Hepatocyte (in vitro differentiated cells): Measurements from ENCODE around the gene FERMT1. TPM values are rescaled to one million over a fixed set of nuclear protein-coding genes. Genes with fewer than 3 reads are reported as not detected.

Experiments used
- DNase-seq: peaks from one replicate; pipeline ENCODE4 v3.0.0-alpha.2; 2016; ENCODE audit warnings: low spot score
- H2AFZ ChIP-seq: fragments of 200-600 bp; sonication (generic); 2 replicates; pipeline ENCODE4 v1.6.0; 2016; ENCODE audit warnings: antibody characterized with exemption, mild to moderate bottlenecking
- H3K27ac ChIP-seq: fragments of 200-600 bp; sonication (generic); 2 replicates; pipeline ENCODE4 v1.5.1; 2016; ENCODE audit warnings: mild to moderate bottlenecking
- H3K27me3 ChIP-seq: fragments of 200-600 bp; sonication (generic); 2 replicates; pipeline ENCODE4 v1.6.1; 2016
- H3K36me3 ChIP-seq: fragments of 200-600 bp; sonication (generic); replicated peaks from 2 replicates; pipeline ENCODE4 v1.5.1; 2016; ENCODE audit warnings: low read depth; ENCODE audit not compliant: insufficient read depth
- H3K4me1 ChIP-seq: fragments of 200-600 bp; sonication (generic); 2 replicates; pipeline ENCODE4 v1.5.1; 2016; ENCODE audit warnings: mild to moderate bottlenecking, moderate library complexity; ENCODE audit not compliant: insufficient read depth
- H3K4me2 ChIP-seq: fragments of 200-600 bp; sonication (generic); 2 replicates; pipeline ENCODE4 v1.6.0; 2016
- H3K4me3 ChIP-seq: fragments of 200-600 bp; sonication (generic); 2 replicates; pipeline ENCODE4 v1.5.1; 2016; ENCODE audit warnings: mild to moderate bottlenecking
- H3K79me2 ChIP-seq: fragments of 200-600 bp; sonication (generic); 2 replicates; pipeline ENCODE4 v1.6.0; 2017; ENCODE audit warnings: mild to moderate bottlenecking
- H3K9me2 ChIP-seq: fragments of 200-600 bp; sonication (generic); replicated peaks from 2 replicates; pipeline ENCODE4 v1.6.0; 2017; ENCODE audit warnings: mild to moderate bottlenecking; ENCODE audit not compliant: insufficient read depth
- H3K9me3 ChIP-seq: fragments of 200-600 bp; sonication (generic); 2 replicates; pipeline ENCODE4 v1.5.1; 2016; ENCODE audit warnings: low read depth, mild to moderate bottlenecking
- H4K20me1 ChIP-seq: fragments of 200-600 bp; sonication (generic); 2 replicates; pipeline ENCODE4 v1.6.0; 2016; ENCODE audit warnings: mild to moderate bottlenecking; ENCODE audit not compliant: insufficient read depth, poor library complexity, severe bottlenecking
- CTCF ChIP-seq: fragments of 200-600 bp; sonication (generic); IDR thresholded peaks from 2 replicates; pipeline ENCODE4 v1.5.1; 2016; ENCODE audit warnings: antibody characterized with exemption, mild to moderate bottlenecking; ENCODE audit not compliant: poor library complexity
- EZH2 ChIP-seq: fragments of 200-600 bp; sonication (generic); IDR thresholded peaks from 2 replicates; pipeline ENCODE4 v1.6.1; 2016; ENCODE audit warnings: antibody characterized with exemption, mild to moderate bottlenecking, borderline replicate concordance
- EZH2phosphoT487 ChIP-seq: fragments of 200-600 bp; sonication (generic); IDR thresholded peaks from one replicate; pipeline ENCODE4 v1.6.1; 2018; ENCODE audit warnings: antibody characterized with exemption, mild to moderate bottlenecking, low read depth, moderate library complexity; ENCODE audit not compliant: unreplicated experiment, severe bottlenecking
- WGBS: methylation state at CpG from one replicate; pipeline ENCODE4 v1.1.6; 2016; ENCODE audit warnings: low lambda C conversion rate; ENCODE audit errors: missing lambda C conversion rate; 5-methylcytosine and 5-hydroxymethylcytosine counted together
- polyA plus RNA-seq: library from polyadenylated mRNA; unstranded; fragments of >200 nt; fragmentation: Nextera tagmentation; extraction: Ambion mirVana; gene quantifications from 2 replicates; pipeline ENCODE4 v1.2.1, GENCODE V29; 2016
- total RNA-seq: library from RNA; depleted of rRNA; stranded (reverse); fragments of >200 nt; gene quantifications from 2 replicates; pipeline ENCODE4 v1.2.3, GENCODE V29; 2014

Gene FERMT1
- total and polyA plus RNA-seq, 2 experiments from 2014 or later = 3.4 to 13.9 TPM

DNA sequence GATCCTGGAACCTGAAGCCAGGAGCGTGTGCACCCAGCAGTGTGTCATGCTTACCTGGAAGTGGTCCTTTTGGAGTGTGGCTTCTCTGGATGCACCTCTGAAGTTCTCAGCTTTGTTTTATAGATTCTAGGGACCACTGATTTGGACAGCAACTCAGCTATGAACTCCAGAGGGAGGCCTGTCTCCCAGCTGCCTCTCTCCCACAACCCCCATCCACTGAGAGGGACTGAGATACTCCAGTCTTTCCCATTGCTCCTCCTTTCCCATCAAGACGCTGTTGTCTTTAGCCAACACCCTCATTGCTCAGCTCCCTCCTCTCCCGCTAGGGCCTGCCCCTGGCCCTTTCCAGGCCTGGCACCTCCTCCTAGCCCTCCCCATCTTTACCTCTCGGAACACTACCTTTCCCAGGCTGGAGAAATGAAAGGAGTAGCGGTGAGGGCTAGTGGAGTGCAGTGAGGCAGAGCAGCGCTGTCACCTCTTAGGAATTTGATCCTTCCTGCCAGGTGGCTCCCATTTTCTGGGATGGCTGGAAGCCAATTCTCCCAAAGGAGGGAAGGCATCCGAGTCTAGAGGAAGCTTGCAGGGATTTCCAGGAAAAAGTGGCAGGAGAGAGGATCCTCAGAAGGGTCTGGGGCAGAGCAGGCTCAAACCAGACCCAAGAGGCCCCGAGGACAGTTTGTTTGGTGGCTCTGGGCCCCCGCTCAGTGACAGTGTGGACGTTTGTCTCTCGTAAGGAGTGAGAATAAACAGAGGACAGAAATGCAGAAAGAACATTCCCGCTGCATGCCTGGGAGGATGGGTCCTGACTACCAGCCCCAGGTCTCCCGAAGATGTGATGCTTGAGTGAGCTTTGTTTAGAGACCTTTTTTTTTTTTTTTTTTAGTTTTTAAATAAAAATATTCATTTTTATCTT, 68.8 kb downstream of the FERMT1 start, which contains the start of gene LRRN4:
Gene LRRN4 (minus strand): TSS at position 285 of the 913 bp plus-strand sequence. CDS start 1,261 bp downstream, outside the sequence.
- WGBS = 38% methylated on average over 13 of the region's 13 CpGs
- H3K27ac ChIP-seq = peak within 1 kb of the TSS; percentile 50
- H3K9me3 ChIP-seq = no peaks in the 10 kb centered on the region
- no peaks in the 10 kb centered on the region for H3K36me3 ChIP-seq
- DNase-seq = peak; percentile 30
- peak within 1 kb of the TSS; percentile 96 for H3K4me2 ChIP-seq
- H2AFZ ChIP-seq = no peak within 1 kb of the TSS
- no peaks in the 10 kb centered on the region for H3K9me2 ChIP-seq
- TF ChIP-seq CTCF (no peak), EZH2phosphoT487 (no peak), EZH2 (no peak)
- H3K4me3 ChIP-seq = no peak within 1 kb of the TSS
- no peaks in the 10 kb centered on the region for H3K79me2 ChIP-seq
- peaks cover 19% of the 10 kb centered on the region for H3K27me3 ChIP-seq
- H4K20me1 ChIP-seq = no peaks in the 10 kb centered on the region
- H3K4me1 ChIP-seq = peaks cover 22% of the 10 kb centered on the region

- H3K27ac ChIP-seq = no peak overlapping the region
- H3K4me1 ChIP-seq = peaks cover 14% of the 10 kb centered on the region
- H3K27me3 ChIP-seq = peaks cover 19% of the 10 kb centered on the region
- H3K79me2 ChIP-seq = no peaks in the 10 kb centered on the region
- no peak overlapping the region for H3K4me3 ChIP-seq
- WGBS = 65% methylated on average over 8 of the region's 8 CpGs
- H3K9me3 ChIP-seq = no peaks in the 10 kb centered on the region
- no peak overlapping the region for H2AFZ ChIP-seq
- H4K20me1 ChIP-seq = no peaks in the 10 kb centered on the region
- no peaks in the 10 kb centered on the region for H3K36me3 ChIP-seq
- H3K4me2 ChIP-seq = peak overlapping the region; percentile 96
- TF ChIP-seq EZH2phosphoT487 (no peak), EZH2 (no peak)
- DNase-seq = no peak
- H3K9me2 ChIP-seq = no peaks in the 10 kb centered on the region
Observed at GRCh38 chr20:6053064-6053775, 69.6 kb downstream of the FERMT1 start.

DNA sequence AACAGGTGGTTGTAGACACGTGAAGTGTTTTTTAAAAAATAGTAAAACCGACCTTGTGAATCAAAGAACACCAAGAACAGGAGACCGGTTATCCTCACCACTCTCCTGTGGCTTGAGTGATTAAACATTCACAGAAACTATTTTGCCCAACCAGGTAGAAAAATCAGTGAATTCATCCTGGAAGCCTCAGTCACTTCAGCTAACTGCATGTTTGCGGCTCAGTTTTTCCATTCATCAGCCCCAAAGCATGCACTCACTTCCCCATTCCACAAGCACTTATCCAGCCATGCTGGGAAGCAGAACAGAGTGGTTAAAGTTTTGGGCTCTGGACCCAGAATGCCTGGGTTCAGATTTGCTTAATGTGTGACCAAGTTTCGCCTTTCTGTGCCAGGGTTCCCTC, 71.3 kb downstream of the FERMT1 start:
- H3K79me2 ChIP-seq = no peaks in the 10 kb centered on the region
- H4K20me1 ChIP-seq = no peaks in the 10 kb centered on the region
- H3K4me2 ChIP-seq = peak overlapping the region; percentile 96
- peak overlapping the region; percentile 71 for H2AFZ ChIP-seq
- H3K4me3 ChIP-seq = peak overlapping the region; percentile 26
- H3K27me3 ChIP-seq = peaks cover 19% of the 10 kb centered on the region
- DNase-seq = peak; percentile 46
- no peaks in the 10 kb centered on the region for H3K9me3 ChIP-seq
- H3K27ac ChIP-seq = no peak overlapping the region
- H3K4me1 ChIP-seq = peaks cover 9% of the 10 kb centered on the region
- H3K36me3 ChIP-seq = no peaks in the 10 kb centered on the region
- no peaks in the 10 kb centered on the region for H3K9me2 ChIP-seq
- TF ChIP-seq EZH2 (no peak), EZH2phosphoT487 (no peak), CTCF (no peak)
- 60% methylated on average over 5 of the region's 5 CpGs for WGBS

DNA sequence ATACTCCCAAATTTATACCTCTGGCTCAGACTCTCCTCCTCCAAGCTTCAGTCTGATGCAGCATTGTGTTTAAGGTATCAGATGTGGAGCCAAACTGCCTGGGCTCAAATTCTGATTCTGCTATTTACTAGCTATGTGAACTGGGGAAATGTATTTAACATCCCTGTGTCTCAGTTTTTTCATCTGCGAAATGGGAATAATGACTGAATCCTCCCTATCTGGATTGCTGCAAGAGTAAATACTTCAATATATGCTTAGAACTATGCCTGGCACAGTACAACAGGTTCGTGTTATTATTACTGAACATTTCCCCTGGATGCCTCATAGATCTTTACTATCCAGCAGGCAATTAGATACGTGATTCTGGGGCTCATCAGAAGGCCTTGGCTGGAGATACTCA, 74.4 kb downstream of the FERMT1 start:
- Histone ChIP-seq H3K4me3 (no peak overlapping the region), H2AFZ (no peak overlapping the region), H4K20me1 (no peaks in the 10 kb centered on the region), H3K9me3 (no peaks in the 10 kb centered on the region), H3K4me2 (no peak overlapping the region), H3K9me2 (no peaks in the 10 kb centered on the region), H3K27ac (no peak overlapping the region), H3K4me1 (peaks cover 5% of the 10 kb centered on the region), H3K36me3 (no peaks in the 10 kb centered on the region), H3K27me3 (peaks cover 16% of the 10 kb centered on the region), H3K79me2 (no peaks in the 10 kb centered on the region)
- no peak for DNase-seq
- TF ChIP-seq EZH2phosphoT487 = no peak
- no peak for TF ChIP-seq CTCF
- TF ChIP-seq EZH2 = no peak
- 91% methylated on average over 3 of the region's 3 CpGs for WGBS
